ENCODE results near the gene LIAS. TPM values are rescaled to one million over a fixed set of nuclear protein-coding genes. Genes with fewer than 3 reads are reported as not detected.
A peak's percentile ranks its signal among the peaks of the same experiment; 100 is the strongest.

The LIAS gene
- total RNA-seq, 3 donors from 2014 or later: 10.6 to 17.9 (median 13.1) TPM

- intact Hi-C loops (cut with DNase I; ENCODE audit: low total_unique reads): loop anchor here (10.0 kb wide), 1 partner anchor 505 kb away; the partner anchor contains the start of gene PDS5A
- Histone ChIP-seq H3K9me3 (no peaks in the 10 kb centered on the region), H3K36me3 (no peaks in the 10 kb centered on the region), H3K27me3 (no peaks in the 10 kb centered on the region), H3K27ac (peak overlapping the region; percentile 20 to 72), H3K4me3 (no peak overlapping the region), H3K4me1 (no peaks in the 10 kb centered on the region)
- no peak for TF ChIP-seq POLR2A (IDR thresholded peaks at IDR 0.05)
- TF ChIP-seq POLR2AphosphoS5 (IDR thresholded peaks at IDR 0.05): no peak
- TF ChIP-seq CTCF (IDR thresholded peaks at IDR 0.05): peak; percentile 69 to 90 (median 77)
- DNase-seq (ENCODE audit: low spot score in 2 of 2): no peak
Measured at GRCh38 chr4:39469429-39470077, 10.7 kb downstream of the LIAS start.

- no peak for DNase-seq (ENCODE audit: low spot score in 2 of 2)
- no peaks in the 10 kb centered on the region for H3K36me3 ChIP-seq
- H3K4me3 ChIP-seq: no peak overlapping the region
- no peaks in the 10 kb centered on the region for H3K9me3 ChIP-seq
- TF ChIP-seq POLR2A (IDR thresholded peaks at IDR 0.05): no peak
- no peak for TF ChIP-seq POLR2AphosphoS5 (IDR thresholded peaks at IDR 0.05)
- no peak for TF ChIP-seq CTCF (IDR thresholded peaks at IDR 0.05)
- no peaks in the 10 kb centered on the region for H3K27me3 ChIP-seq
- intact Hi-C loops (cut with DNase I; ENCODE audit: low total_unique reads): no loop called here
- no peak overlapping the region for H3K27ac ChIP-seq
- no peaks in the 10 kb centered on the region for H3K4me1 ChIP-seq
Measured at GRCh38 chr4:39470402-39470801, 11.5 kb downstream of the LIAS start.

DNA sequence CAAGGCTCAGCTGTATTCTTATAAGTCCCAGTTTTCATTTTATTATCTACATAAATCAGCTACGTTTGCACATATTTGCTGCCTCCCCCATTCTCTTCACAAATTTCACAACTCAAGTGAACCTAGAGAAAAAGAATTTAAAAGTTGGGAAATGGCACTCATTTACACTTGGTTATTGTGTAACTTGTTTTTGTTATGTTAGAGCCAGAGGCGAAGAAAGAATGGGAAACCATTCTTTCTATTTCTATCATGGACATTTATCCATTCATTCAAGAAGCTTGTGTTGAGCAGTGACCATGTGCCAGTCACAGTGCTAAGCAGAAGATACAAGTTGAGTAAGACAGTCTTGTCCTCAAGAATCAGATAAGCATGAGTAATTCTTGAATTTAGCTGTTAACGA, 13.5 kb downstream of the LIAS start:
- no peak overlapping the region for H3K27ac ChIP-seq
- intact Hi-C loops (cut with DNase I; ENCODE audit: low total_unique reads): no loop called here

DNA sequence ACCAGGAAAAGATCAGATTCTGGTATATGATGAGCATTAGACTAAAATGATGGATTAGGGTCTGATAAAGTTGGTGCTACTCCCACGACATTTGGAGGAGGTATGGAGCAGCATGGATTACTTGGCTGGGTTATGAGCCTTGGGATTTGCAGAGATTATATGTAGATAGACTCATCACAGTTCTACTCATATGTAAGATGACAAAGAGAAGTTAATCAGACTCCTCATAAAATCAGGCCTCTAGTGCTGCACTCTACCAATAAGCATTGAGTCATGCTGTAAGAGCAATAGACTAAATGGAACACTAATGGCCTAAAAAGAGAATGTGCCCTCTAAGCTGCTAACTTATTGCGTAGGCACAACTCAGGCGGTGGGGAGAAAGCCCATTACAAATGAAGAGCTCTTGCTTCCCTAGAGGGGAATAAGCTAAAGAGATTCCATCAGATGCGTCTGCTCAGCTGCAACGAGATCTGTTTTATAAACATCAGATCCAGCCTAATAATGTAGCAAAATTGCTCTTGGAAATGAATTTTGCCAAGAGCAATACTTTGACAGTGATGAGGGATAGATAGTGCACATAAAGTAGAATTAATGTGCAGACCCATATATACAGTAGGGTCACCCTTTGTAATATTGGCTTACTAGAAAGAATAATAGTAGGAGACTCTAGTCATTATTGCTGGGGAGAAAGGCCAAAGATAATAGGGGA, 17.5 kb downstream of the LIAS start:
- H3K36me3 ChIP-seq: no peaks in the 10 kb centered on the region
- no peak overlapping the region for H3K4me3 ChIP-seq
- intact Hi-C loops (cut with DNase I; ENCODE audit: low total_unique reads): no loop called here
- H3K9me3 ChIP-seq: no peaks in the 10 kb centered on the region
- no peaks in the 10 kb centered on the region for H3K4me1 ChIP-seq
- TF ChIP-seq POLR2A (IDR thresholded peaks at IDR 0.05): no peak
- no peak overlapping the region for H3K27ac ChIP-seq
- no peaks in the 10 kb centered on the region for H3K27me3 ChIP-seq
- DNase-seq (ENCODE audit: low spot score in 2 of 2): no peak

More for the DNA sequence above, 13.5 kb downstream of the LIAS start:
- no peak for DNase-seq (ENCODE audit: low spot score in 2 of 2)
- TF ChIP-seq POLR2AphosphoS5 (IDR thresholded peaks at IDR 0.05) (no peak), CTCF (IDR thresholded peaks at IDR 0.05) (no peak), POLR2A (IDR thresholded peaks at IDR 0.05) (no peak)
- H3K36me3 ChIP-seq: no peaks in the 10 kb centered on the region
- H3K9me3 ChIP-seq: no peaks in the 10 kb centered on the region
- H3K4me1 ChIP-seq: no peaks in the 10 kb centered on the region
- H3K27me3 ChIP-seq: no peaks in the 10 kb centered on the region
- H3K4me3 ChIP-seq: no peak overlapping the region

DNA sequence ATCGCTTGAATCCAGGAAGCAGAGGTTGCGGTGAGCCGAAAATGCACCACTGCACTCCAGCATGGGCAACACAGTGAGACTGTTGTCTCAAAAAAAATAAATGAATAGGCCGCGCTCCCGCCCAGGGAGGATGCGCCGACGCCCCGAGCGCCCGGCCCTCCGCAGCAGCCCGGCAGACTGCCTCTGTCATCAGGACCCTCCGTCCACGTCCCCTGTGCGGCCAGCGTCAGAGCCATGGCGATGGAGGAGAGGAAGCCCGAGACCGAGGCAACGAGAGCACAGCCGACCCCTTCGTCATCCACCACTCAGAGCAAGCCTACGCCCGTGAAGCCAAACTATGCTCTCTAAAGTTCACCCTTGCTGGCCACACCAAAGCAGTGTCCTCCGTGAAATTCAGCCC, 21.4 kb downstream of the LIAS start:
- H3K9me3 ChIP-seq: no peaks in the 10 kb centered on the region
- no peaks in the 10 kb centered on the region for H3K36me3 ChIP-seq
- TF ChIP-seq POLR2AphosphoS5 (IDR thresholded peaks at IDR 0.05) (no peak), CTCF (IDR thresholded peaks at IDR 0.05) (no peak), POLR2A (IDR thresholded peaks at IDR 0.05) (no peak)
- no peak for DNase-seq (ENCODE audit: low spot score in 2 of 2)
- no peaks in the 10 kb centered on the region for H3K4me1 ChIP-seq
- intact Hi-C loops (cut with DNase I; ENCODE audit: low total_unique reads): no loop called here
- no peak overlapping the region for H3K4me3 ChIP-seq
- no peaks in the 10 kb centered on the region for H3K27me3 ChIP-seq
- no peak overlapping the region for H3K27ac ChIP-seq
